Adipose tissue (tissue), 3 donors: Measurements from ENCODE around the gene PKP1. TPM values are rescaled to one million over a fixed set of nuclear protein-coding genes. Genes with fewer than 3 reads are reported as not detected.

ENCODE experiments used
- H3K27ac ChIP-seq: one replicate; pipeline ENCODE4 v1.5.1; 2013; ENCODE audit warnings: low read depth, low read length
- WGBS, 3 donors: extraction: QIAGEN DNeasy Blood & Tissue Kit; methylation state at CpG; one replicate each; pipeline ENCODE4 v1.1.7; 2013; 5-methylcytosine and 5-hydroxymethylcytosine counted together
- polyA plus RNA-seq, 3 donors: library from polyadenylated mRNA; stranded (reverse); fragments of 200-250 nt; gene quantifications; one replicate each; pipeline ENCODE4 v1.2.3, GENCODE V29; 2013
- donor health status: healthy with polysubstance abuse.
- donor health status: Bipolar disorder and iron deficiency.
- donor health status: healthy.

PKP1 gene
- polyA plus RNA-seq, 3 donors, result 0.64 to 6.5 (median 6.2) TPM

DNA sequence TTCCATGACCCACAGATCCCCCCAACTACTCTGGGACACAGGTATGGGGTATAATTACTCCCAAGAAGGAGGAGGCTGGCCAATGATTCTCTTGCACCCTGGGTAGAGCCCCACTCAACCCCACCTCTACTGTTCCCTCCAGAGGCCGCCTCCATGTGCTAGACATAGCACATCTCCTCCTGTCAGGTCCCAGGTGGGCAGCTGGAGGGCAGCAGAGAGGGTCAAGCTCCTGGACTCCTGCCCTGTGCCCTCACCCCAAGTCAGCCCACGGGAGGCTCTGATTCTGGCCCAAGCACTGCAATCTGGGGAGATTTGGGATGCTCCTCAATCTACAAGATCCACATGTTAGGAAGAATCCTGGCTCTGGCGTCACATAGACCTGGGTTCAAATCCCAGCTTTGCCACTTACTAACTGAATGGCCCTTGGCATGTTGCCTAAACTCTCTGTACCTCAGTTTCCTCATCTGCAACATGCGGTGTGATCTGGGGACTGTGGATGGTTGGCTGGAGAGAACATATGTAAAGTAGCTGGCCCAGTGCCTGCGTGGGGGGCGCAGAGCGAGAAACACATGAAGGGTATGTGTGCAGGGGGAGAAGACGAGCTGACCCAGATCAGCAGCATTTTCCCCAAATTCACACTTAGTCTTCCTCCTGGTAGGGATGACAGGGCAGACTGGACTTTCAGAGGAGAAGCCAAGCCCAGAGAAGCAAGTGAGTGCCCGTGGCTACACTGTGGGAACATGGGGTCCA is 71.0 kb downstream of the PKP1 start:
- H3K27ac ChIP-seq, result no peak overlapping the region
- WGBS, 3 donors, result 90 to 93% (median 92%) methylated on average over 9 of the region's 9 CpGs

DNA sequence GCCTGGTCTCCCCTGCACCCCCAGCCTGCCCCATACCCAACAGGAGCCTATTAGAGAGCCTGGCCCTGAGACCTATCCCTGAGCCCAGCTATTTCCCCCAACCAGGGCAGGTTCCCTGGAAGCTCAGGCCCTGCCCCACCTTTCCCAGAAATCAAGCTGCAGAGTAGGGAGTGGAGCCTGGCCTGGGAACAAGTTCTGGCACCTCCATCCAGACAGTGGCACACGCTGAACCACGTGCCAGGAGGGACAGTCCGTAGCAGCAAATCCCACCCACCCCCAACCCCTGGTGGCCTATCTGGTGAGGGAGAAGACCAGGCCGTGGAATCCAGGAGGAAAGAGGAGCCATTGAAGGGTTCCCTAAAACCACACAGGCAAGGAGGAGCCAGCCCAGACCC is 71.6 kb downstream of the PKP1 start:
- 48 to 71% (median 68%) methylated on average over 4 of the region's 4 CpGs for WGBS, 3 donors
- no peak overlapping the region for H3K27ac ChIP-seq

DNA sequence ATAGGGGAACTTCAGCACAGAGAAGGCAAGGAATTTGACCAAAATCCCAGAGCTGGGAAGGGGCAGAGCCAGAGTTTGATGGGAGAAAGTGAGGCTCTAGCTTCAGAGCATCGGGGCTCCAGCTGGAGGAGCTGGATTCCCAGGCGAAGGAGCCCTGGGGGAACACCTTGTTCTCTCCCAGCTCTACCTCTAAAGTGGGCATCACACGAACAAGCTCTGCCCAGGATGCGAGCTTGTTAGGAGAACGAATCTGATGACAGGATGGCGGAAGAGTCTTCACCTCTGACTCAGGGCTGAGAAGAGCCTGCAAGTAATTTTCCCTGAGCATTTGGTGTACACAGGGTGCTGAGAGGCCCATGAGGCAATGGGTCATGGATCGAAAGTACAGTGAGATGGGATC is 72.2 kb downstream of the PKP1 start:
- no peak overlapping the region for H3K27ac ChIP-seq
- 87 to 89% (median 89%) methylated on average over 7 of the region's 7 CpGs for WGBS, 3 donors

GRCh38 chr1:201356236-201356635 is 72.9 kb downstream of the PKP1 start:
- 83 to 92% (median 92%) methylated on average over 5 of the region's 5 CpGs for WGBS, 3 donors
- H3K27ac ChIP-seq, result no peak overlapping the region

GRCh38 chr1:201356701-201357100 is 73.4 kb downstream of the PKP1 start:
- H3K27ac ChIP-seq, result no peak overlapping the region
- 84 to 89% (median 87%) methylated on average over 11 of the region's 11 CpGs for WGBS, 3 donors

DNA sequence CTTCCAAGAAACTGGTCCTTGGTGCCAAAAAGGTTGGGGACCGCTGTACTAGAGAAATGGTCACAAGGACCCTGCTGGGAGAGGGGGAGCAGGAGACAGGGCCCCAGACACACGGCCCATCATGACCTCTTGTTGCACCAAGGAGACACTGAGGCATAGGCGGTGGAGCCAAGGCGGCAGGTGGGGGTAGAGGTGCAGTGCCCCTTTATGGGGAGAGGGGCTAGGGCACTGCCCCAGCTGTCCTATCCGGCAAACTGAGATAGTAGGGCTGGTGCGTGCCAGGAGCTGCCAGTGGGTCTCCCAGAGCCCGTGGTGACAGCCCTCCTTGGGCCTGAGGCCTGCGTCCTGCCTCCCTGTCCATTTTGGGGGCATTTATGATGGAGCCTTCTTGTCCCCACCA is 73.9 kb downstream of the PKP1 start:
- no peak overlapping the region for H3K27ac ChIP-seq

DNA sequence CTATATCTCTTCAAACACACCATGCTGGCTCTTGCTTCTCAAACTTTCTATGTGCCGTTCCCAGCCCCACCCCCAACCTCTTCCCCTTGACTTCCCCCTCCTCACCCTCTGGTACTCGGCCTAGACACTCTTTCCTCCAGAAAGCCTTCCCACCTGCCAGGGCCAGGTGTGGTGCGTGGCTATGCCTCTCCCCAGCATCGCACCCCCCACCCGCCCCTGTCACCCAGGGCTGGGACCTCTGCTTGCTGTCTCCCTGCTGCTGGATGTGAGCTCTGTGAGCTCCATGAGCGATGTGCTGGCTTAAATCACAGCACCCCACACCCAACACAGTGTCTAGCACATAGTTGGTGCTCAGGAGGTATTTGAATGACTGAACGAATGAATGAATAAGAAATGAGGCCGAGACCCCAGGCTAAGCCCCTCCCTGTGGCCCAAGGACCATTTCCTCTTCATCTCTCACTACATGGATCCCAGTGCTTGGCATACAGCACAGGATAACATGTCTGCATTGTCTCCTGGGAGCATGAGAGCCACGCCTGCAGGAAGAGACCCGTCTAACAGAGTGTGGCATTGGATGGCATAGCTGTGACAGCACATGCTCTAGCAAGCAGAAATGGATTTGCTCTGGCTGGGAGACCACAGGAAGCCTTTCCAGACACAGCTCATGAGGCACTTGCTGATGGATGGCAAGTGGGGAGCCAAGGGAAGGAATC is 74.5 kb downstream of the PKP1 start:
- no peak overlapping the region for H3K27ac ChIP-seq
- WGBS, 3 donors, result 79 to 82% (median 79%) methylated on average over 10 of the region's 10 CpGs

More for the DNA sequence above, 73.9 kb downstream of the PKP1 start:
- 93 to 96% (median 93%) methylated on average over 8 of the region's 8 CpGs for WGBS, 3 donors

GRCh38 chr1:201358596-201358995 is 75.3 kb downstream of the PKP1 start:
- WGBS, 3 donors, result 79 to 89% (median 85%) methylated on average over 4 of the region's 4 CpGs
- no peak overlapping the region for H3K27ac ChIP-seq

GRCh38 chr1:201359031-201359872 is 75.9 kb downstream of the PKP1 start:
- WGBS, 3 donors, result 71 to 83% (median 80%) methylated on average over 18 of the region's 18 CpGs
- H3K27ac ChIP-seq, result no peak overlapping the region

DNA sequence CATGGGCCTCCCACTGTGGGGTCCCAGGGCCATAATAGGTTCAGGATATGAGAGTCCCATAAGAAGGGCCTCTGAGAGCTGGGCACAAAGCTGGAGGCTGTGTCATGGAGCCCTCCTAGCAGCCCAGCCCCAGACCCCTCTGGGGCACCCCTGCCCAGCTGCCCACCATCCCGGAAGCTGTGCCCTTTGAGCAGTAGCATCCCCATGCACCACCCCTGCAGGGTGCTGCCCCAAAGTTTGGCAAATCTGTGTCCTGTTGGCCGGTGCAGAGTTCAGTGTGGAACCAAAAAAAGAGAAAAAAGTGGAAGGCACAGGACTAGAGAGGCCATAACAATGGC is 76.5 kb downstream of the PKP1 start:
- no peak overlapping the region for H3K27ac ChIP-seq
- WGBS, 3 donors, result 88 to 95% (median 95%) methylated on average over 2 of the region's 2 CpGs

GRCh38 chr1:201360486-201360885 is 77.2 kb downstream of the PKP1 start:
- H3K27ac ChIP-seq, result no peak overlapping the region
- 90 to 92% (median 91%) methylated on average over 7 of the region's 7 CpGs for WGBS, 3 donors

DNA sequence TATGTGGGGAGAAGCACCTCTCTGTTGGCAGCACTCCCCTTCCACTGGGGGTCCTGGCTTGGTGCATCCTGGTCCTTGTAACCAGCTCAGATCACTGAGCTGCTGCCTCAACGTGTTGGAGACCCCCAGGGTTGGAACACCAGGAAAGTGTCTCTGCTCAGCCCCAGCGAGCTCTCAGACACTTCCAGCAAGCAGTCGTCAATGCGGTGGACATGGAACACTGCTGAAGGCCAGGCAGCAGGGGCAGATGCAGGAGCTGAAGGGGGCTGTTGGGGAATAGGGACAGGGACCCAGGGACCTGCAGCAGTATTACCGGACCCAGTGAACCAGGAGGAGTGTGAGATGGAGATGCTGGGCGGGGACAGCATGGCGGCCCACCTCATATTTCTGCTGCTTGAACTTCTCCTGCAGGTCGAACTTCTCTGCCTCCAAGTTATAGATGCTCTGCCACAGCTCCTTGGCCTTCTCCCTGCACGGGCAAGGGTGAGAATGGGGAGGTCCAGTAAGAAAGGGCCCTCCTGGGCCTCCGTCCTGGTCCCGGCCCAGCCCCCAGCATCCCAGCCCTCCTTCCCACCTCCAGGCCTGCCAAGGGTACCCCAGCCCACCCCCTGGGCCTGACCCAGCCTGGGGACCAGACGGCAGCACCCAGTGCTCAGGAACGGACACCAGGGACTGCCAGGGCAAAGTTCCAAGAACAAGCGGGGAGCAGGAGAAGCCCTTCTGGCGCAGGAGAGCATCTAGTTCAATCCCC is 77.8 kb downstream of the PKP1 start:
- no peak overlapping the region for H3K27ac ChIP-seq
- 80 to 87% (median 82%) methylated on average over 15 of the region's 15 CpGs for WGBS, 3 donors

- 45% methylated on average over 10 of the region's 10 CpGs for WGBS, 3 donors
- H3K27ac ChIP-seq, result no peak overlapping the region
These were observed 78.6 kb downstream of the PKP1 start for GRCh38 chr1:201361652-201362504.

GRCh38 chr1:201362906-201363305 is 79.6 kb downstream of the PKP1 start:
- WGBS, 3 donors, result 89 to 97% (median 92%) methylated on average over 3 of the region's 3 CpGs
- H3K27ac ChIP-seq, result no peak overlapping the region

GRCh38 chr1:201363467-201363866 is 80.2 kb downstream of the PKP1 start:
- H3K27ac ChIP-seq, result no peak overlapping the region
- WGBS, 3 donors, result 61 to 75% (median 73%) methylated on average over 8 of the region's 8 CpGs

DNA sequence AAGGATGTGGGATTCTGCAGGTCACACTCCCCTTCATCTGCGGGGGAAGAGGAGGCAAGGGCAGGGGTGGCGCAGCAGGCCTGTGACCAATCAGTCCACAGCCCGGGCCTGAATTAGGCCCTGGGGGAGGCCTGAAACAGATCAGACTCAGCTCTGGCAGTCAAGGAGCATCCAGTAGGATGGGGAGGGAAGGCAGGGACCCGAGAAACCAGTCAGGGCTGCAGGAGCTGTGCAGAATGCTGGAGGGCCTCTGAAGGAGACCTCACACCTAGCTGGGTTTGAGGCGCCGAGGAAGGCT is 81.5 kb downstream of the PKP1 start:
- 82 to 90% (median 86%) methylated on average over 6 of the region's 6 CpGs for WGBS, 3 donors

DNA sequence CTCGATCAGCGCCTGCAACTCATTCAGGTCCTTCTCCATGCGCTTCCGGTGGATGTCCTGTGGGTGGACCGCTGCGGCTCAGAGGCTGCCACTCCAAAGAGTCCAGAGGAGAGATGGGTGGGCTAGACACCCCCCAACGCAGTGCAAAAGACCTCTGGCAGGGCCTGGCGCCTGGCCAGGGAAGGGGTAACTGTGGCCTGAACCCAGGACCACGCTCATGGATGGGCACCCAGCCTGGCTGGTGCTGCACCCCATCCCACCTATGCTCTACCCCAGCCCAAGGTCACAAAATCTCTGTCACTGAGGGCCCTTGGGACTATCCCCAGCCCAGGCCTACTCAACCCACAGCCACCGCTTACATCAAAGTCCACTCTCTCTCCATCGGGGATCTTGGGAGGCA is 81.9 kb downstream of the PKP1 start:
- WGBS, 3 donors, result 77 to 81% (median 81%) methylated on average over 11 of the region's 11 CpGs

More for the DNA sequence above, 81.5 kb downstream of the PKP1 start:
- no peak overlapping the region for H3K27ac ChIP-seq

DNA sequence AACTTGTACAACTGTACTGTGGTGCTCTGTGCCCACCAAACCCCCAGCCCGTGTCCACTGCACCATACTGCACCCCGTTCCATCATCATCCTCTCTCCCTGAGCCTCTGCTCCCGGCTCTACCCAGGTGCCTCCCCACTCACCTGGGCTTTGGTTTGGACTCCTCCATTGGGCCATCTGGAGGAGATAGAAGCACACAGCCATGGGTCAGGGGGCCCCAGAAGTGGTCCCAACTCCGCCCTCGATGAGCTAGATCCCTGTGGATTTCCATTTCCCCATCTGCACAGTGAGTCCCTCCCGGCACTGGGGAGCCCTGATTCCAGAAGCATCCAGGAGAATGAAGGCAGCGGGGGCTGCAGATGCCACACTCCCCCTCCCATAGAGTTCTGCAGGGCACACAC is 83.4 kb downstream of the PKP1 start:
- WGBS, 3 donors, result 68 to 84% (median 76%) methylated on average over 7 of the region's 7 CpGs
- no peak overlapping the region for H3K27ac ChIP-seq

More for the DNA sequence above, 81.9 kb downstream of the PKP1 start:
- no peak overlapping the region for H3K27ac ChIP-seq
